GM21528 (cell line): ENCODE measurements around the gene OR56A1.
"Not testable (repeated sequence)": the region's sequence is repeated elsewhere in the genome, so short reads cannot be mapped to it uniquely, and the experiment has no call there.

Source experiments
- ATAC-seq: cut with Tn5 transposase; IDR thresholded peaks from one replicate; pipeline ENCODE4 v1.9.1; 2021; ENCODE audit warnings: mild to moderate bottlenecking, moderate library complexity; ENCODE audit not compliant: unreplicated experiment, low FRiP score

The OR56A1 gene, protein sequence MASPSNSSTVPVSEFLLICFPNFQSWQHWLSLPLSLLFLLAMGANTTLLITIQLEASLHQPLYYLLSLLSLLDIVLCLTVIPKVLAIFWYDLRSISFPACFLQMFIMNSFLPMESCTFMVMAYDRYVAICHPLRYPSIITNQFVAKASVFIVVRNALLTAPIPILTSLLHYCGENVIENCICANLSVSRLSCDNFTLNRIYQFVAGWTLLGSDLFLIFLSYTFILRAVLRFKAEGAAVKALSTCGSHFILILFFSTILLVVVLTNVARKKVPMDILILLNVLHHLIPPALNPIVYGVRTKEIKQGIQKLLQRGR

DNA sequence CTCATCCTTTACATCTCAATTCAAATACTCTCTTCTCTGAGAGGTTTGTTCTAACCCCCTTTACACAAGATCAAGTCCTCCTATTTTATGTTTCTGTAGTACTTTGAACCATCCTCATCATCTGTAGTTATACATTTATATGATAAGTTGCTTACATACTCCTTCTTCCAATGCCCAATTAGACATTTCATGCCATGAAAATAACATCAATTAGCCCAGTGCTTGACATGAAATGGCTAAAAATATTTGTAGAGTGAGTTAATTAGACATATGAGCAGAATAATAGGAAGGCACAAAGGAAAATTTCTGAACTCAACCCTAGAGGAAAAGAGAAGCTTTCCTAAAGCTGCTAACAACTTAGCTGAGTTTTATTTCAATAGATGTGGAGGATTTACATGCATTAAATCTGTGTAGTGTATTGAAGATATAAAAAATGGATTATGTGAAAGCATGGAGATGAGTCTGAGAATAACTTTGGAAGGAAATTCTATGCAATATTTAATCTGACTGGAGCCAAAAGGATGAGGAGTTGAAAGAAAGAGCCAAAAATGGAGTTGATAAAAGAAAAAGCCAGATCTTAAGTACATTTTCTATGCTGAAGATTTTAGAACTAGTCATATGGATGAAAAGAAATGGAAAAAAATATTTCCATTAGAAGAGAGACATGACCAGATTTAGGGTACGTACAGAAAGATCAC lies at the start of gene OR56A1:
TSS of gene OR56A1 (minus strand) at position 51 of the 698 bp plus-strand sequence. CDS start 3,066 bp downstream, outside the sequence.
- ATAC-seq = no peak

DNA sequence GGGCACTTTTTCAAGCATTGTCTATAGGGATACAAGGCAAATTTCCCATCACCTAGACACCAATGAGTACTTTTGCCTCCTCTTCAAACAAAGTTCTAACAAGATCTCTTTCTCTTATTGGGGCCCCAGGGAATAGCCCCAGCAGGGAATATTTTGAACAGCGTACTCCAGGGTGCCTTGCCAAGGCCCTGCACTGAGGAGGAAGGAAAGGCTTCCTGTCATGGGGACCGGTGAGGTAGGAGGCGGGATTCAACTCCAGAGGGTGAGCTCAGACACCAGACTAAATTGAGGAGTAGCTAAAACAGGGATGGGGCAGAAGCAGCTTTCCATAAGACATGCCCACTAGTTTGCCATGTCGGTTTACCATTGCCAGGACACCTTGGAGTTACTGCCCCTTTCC lies 48.9 kb upstream of the OR56A1 start:
- no peak for ATAC-seq

DNA sequence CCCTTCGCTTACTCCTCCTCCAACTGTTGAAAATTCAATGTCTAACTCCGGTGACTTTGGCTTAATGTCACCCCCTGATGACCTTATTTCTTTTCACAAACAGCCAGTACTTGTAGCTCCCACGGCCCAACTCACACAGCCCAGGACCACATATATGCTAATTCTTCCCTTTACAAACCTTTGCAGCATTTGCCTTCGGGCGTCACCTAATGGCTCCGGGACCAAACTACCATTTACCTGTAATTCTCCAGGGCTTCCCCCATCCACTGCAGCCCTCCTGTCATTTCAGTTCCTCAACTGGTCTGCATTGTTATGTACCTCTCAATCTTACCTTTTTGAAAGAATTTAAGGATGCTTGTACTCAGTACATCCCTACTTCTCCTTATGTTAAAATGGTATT lies 47.2 kb upstream of the OR56A1 start:
- no peak for ATAC-seq

DNA sequence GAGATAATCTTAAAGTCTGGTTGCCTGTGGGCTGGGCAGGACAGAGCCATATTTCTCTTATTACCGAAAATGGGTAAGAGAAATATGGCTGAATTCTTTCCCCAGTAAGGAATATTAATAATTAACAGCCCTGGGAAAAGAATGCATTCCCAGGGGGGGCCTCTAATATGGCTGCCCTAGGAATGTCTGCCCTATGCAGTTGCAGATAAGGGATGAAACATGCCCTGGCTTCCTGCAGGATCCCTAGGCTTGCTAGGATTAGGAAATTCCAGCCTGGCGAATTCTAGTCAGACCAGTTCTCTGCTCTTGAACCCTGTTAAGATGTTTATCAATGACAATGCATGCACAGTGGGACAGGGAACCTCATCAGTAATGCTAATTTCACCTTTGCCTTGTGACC lies 45.9 kb upstream of the OR56A1 start:
- ATAC-seq = not testable (repeated sequence)

DNA sequence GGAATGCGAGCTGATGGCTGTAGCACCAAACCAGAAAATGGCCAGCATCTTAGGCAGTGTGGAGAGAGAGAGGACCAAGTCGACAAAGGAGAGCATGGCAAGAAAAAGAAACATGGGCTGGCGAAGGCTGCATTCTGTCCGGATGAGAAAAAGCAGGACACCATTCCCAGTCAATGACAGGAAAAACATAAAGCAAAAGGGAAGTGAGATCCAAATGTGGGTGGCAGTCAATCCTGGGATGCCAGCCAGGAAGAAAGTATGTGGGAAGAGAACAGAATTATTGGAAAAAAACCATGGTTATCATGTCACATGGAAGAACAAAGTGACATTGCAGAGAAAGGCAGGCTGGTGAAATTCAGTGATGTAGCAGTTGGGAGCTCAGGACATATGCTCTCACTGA lies 36.9 kb upstream of the OR56A1 start:
- ATAC-seq = no peak

DNA sequence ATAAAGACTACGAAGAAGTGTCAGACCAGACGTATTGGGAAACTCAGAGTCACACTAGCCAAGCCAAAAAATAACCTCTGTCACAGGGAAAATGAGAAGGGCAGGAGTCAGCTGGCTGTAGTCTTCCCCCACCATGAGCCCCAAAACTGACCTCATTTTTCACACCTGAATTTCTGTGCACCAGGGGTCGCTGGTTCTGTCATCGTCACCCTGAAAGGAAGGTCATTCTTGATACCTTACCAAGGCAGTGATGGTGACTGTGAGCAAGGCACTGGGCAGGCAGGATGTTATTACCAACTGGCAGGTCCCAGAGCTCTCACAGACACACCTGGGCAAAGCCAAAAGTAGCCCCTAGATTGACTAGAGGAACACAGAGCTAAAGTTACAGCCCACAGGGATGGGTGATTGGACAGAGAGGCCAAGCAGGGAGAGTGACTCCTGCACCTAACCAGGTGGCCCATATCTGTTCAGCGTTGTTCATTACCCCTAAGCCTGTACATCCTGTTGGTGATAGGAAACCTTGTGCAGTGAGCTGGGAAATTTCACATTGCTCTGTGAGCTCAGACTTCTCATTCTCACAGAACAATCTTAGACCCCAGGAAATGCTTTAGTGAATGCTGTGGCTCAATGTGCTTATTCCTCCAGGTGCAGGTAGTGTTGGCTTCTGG lies 32.3 kb upstream of the OR56A1 start:
- no peak for ATAC-seq

DNA sequence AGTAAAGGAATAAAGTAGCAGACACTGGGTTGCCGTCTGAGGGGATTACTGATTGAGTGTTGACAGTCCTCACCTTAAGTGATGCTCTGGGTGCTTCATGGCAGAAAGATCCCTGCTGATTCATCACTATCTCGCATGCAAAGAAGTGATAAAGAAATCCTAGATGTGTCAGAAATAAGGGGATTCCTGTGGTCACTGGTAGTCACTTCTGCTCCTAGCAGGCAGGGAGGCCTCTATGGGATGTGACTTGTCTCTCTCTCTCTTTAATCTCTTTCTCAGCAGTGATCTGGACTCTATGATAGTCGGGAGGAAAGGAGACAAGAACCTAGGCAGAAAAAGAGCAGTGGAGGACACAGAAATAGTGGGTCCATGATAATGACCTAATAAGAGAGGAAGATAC lies 30.9 kb upstream of the OR56A1 start:
- ATAC-seq = no peak

DNA sequence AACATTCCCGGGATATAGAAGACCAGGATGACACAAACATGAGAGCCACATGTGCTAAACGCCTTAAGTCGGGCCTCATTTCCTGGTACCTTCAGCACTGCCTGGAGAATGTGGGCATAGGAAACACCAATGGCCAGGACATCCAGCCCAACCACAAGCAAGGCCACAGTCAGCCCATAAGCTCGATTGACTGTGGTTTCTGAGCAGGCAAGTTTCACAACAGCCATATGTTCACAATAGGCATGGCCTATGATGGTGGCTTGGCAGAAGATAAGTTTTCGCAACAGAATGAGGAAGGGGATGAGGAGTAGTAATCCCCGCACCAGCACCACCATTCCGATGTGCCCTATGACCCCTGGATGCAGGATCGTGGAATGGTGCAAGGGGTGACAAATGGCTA lies 26.9 kb upstream of the OR56A1 start:
- ATAC-seq = no peak

DNA sequence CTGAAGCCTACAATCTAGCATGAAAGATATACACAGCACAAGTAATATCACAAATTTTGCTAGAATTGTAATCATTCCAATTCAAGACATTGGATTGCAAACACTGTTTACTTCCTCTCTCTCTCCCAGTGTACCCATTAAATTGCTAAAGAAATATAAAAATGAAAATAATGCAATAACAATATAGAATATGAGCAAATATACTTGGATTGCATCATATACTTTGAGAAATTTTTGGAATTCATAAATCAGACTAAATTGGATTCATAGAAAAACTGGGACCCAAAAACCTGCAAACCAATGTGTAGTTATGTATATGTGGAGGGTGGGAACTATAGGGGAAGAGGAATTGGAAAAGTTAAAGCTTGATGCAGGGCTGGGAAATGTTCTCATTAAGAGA lies 25.0 kb upstream of the OR56A1 start:
- ATAC-seq = no peak

DNA sequence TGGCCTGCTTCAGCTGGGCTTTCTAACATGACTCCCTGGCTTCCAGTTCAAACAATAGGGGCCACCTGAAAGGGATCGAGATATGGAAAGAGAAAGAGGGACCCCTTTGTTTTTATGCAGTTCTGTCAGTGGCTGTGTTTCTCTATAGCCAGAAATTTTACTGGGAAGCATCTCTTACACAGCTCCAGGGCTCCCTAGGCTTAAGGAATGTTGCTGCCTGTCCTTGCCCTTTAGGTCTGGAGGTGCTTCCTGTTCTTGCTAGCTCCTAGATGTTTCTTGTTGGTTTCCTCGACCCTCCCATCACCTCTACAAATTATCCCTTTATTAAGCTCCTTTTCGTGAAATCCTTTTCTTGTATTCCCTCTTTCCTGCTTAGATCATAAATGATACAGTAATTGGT lies 21.8 kb upstream of the OR56A1 start:
- no peak for ATAC-seq

DNA sequence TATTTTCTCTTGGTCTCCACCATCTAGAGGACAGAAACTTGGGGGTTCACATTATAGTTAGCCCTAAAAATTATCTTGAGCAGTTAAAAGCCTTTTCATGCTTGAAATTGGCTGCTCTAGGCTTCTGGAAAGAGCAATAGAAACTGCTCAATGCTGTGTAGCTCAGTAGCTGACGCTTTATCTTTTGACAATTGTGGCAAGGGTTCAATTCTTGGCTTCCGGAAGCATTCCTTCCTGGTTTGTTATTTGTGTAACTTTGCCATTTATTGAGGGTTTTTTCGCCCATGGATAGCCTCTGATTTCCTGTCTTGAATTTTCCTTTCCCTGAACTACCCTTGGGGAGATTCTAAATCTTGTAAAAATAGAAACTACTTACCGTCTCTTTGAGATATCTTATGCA lies 10.3 kb upstream of the OR56A1 start:
- no peak for ATAC-seq

DNA sequence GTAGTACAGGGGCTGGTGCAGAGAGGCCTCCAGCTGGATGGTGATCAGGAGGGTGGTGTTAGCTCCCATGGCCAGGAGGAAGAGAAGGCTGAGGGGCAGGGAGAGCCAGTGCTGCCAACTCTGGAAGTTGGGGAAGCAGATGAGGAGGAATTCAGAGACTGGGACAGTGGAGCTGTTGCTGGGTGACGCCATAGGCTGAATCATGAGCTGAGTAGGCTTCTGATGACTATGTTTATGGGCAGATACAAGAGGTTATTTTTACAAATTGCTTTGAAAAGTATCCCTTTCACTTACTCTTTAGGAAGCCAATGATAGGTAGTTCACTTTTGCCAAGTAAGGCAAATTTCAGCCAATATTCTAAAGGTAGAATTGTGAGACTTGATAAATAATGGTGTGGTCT lies 3.1 kb downstream of the OR56A1 start:
- ATAC-seq = no peak

DNA sequence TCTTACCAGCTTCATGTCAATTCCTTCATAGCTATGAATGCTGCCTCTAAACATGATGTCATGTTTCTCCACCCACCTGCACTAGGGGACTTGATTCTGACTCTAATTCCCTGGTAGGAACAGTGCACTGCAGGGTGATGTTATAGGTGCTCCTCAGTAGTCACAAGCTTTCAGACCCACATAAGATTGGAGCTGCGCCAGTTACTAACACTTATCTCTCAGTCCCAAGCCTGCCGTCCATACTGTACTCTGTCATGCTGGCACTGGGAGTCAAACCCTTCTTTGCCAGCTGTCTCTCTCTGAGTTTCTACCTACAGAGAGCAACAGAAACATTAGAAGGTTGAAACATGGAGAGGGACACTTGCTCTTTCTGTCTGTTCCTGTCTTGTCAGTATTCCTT lies 5.5 kb downstream of the OR56A1 start:
- no peak for ATAC-seq

DNA sequence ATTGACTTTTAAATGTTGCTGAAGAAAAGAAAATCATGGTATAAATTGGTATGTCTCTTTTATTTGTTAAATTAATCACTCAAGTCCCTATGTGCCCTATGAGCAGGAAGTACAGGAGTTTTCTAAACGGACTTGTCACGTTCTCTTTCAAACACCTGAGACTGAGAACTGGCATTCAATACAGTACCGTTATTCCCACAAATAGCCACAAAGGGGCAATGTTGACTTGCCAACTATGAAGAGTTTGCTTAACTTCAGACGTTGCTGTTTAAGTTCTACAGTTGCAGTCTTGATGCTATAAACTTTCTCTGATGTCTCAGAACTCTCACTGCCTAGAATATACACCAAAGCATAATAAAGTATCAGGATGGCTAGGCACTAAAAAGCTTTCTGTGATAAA lies 7.6 kb downstream of the OR56A1 start:
- no peak for ATAC-seq

DNA sequence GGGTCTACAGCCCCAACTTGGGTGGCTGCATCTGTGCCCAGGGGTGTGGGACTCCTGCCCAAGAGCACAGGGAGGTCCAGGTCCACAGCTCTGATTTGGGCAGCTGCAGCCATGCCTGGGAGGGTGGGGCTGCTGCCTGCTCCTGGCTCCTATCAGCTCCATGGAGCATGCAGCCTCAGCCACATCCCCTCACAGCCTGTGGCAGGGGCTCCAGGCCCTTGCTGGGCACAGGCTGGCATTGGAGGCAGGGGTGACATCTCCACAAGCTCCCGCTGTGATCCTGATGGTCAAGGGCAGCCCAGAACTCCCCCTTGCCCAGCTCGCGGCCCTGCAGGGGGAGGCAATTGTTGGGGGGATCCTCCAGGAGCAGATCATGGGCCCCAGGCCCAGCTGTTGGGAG lies 17.5 kb downstream of the OR56A1 start:
- ATAC-seq = no peak

DNA sequence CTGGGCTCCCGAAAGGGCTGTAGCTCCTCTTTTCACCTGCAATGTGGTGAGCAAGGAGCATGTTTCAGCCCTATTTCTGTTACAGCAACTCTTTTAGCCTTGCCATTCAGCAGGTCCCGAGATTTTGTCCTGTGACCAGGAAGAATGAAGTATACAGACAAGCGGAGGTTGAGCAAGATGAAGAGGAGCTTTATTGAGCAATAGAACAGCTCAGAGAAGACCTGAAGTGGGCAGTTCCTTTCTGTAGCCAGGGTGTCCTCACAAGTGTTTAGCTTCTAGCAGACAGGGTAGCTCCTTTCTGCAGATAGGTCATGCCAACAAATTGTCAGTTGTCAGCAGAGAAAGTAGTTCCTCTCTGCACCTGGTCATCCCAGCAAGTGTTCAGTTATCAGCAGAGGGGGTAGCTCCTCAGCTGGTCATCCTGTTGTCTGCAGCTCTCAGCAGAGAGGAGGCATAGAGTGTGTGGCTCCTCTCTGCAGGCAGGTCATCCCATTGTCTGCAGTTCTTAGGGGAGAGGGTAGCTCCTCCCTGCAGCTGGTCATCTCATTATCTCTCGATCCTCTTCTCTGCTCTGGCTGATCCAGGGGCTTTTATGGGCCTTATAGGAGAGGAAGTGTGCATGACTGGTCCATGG lies 18.4 kb downstream of the OR56A1 start:
- ATAC-seq = no peak

DNA sequence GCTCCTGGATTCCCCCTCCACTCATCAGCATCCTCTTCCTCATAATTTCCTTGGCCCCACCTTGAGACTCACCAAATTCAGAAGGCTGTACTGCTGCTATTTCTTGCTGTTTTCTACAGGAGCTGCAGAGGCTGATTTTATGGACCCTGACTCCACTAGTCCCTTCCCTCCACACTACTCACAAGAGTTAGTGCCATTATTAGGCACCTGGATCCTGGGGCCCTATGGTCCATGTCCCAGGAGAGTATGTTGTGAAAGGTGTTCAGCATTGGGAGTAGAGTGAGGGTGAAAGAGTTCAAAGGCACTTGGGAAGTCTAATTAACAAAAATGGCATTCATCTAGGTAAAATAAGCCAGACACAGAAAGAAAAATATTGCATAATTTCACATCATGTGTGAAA lies 23.7 kb downstream of the OR56A1 start, which contains the start of gene OR56A4:
TSS of gene OR56A4 (minus strand) at position 101 of the 400 bp plus-strand sequence. CDS start 3,954 bp downstream, outside the sequence.
- no peak for ATAC-seq

DNA sequence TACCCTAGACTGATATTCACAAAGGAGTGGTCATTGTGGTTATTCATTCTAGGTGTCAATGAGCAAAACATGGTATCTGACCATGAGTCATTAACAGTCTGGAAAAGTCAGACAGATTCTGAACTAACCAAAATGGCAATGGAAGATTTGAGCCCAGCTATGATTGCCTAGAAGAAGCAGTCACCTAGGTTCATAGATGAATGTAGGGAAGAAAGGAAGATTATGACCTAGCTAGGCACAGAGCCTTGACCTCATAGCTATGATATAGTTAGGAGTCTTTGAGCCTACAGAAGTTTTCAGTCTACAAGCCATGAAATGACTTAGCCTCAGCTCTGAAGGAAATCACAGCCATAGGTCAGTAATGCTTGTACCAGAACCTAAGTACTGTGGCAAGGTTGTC lies 24.2 kb downstream of the OR56A1 start:
- no peak for ATAC-seq

DNA sequence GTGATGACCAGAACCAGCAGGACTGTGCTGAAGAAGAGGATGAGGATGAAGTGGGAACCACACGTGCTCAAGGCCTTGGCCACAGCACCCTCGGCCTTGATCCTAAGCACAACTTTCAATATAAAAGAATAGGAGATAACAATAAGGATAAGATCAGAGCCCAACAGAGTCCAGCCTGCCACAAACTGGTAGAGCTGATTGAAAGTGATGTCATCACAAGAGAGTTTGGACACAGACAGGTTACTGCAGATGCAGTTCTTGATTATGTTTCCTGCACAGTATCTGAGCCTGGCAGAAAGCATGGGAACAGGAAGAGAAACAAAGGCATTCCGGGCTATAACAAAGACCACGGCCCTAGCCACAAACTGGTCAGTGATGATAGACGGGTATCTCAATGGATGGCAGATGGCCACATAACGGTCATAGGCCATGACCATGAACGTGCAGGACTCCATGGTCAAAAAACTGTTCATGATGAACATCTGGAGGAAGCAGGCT lies 28.3 kb downstream of the OR56A1 start:
- ATAC-seq = no peak

DNA sequence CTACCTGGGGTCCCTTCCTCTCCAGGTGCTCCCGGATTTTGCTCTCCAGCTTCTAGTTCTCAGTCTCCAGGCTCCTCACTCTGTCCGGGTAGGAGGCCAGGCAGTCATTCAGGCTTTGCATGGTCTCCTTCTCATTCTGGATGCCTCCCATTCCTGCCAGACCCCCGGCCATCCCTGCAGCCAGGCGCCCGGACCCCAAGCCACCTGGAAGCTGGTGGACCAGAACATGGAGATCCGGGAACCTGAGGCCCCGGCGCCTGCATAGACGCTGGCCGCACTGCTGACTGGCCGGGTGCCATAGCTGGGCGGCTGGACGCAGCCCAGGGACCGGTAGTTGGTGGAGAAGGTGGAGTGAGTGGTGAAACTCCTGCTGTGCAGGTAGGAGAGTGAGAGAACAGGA lies 35.8 kb downstream of the OR56A1 start:
- no peak for ATAC-seq
